Prostate gland (tissue), 2 donors: Measurements from ENCODE around the gene CNBD2. TPM values are rescaled to one million over a fixed set of nuclear protein-coding genes. Genes with fewer than 3 reads are reported as not detected.

Experiments used
- DNase-seq: peaks from one replicate; pipeline ENCODE4 v3.0.0-alpha.2; 2019; ENCODE audit warnings: low spot score
- H3K27ac ChIP-seq, 2 donors: fragments of 200-600 bp; sonication (generic); 2 replicates each; pipeline ENCODE4 v1.5.1; 2017 to 2019
- H3K27me3 ChIP-seq: fragments of 200-600 bp; sonication (generic); replicated peaks from 2 replicates; pipeline ENCODE4 v1.5.1; 2019; ENCODE audit not compliant: insufficient read depth
- H3K36me3 ChIP-seq, 2 donors: fragments of 200-600 bp; sonication (generic); 1 replicate in 1 of 2; 2 replicates in 1 of 2; pipeline versions ENCODE4 v1.5.1 to v1.8.1; 2017 to 2019
- H3K4me1 ChIP-seq: fragments of 200-600 bp; sonication (generic); replicated peaks from 2 replicates; pipeline ENCODE4 v1.5.1; 2019
- H3K4me3 ChIP-seq, 2 donors: fragments of 200-600 bp; sonication (generic); 2 replicates each; pipeline ENCODE4 v1.5.1; 2017 to 2019
- H3K9me3 ChIP-seq: fragments of 200-600 bp; sonication (generic); 2 replicates; pipeline ENCODE4 v1.5.1; 2017
- CTCF ChIP-seq, 4 experiments: fragments of 200-600 bp in 2 of 4; fragments of 450-650 bp in 2 of 4; sonication (generic) in 2 of 4; IDR thresholded peaks; 1 replicate in 3 of 4; 2 replicates in 1 of 4; pipeline ENCODE4 v1.5.1; 2016 to 2019; ENCODE audit warnings: antibody characterized with exemption in 4 of 4, mild to moderate bottlenecking in 2 of 4, moderate library complexity in 2 of 4
- POLR2A ChIP-seq: fragments of 450-650 bp; IDR thresholded peaks from one replicate; pipeline ENCODE4 v1.6.1; 2016; ENCODE audit warnings: antibody characterized with exemption, mild to moderate bottlenecking
- POLR2AphosphoS5 ChIP-seq: sonication (generic); formaldehyde crosslinking; IDR thresholded peaks from one replicate; pipeline ENCODE4 v1.6.1; 2017; ENCODE audit warnings: antibody characterized with exemption
- WGBS: methylation state at CpG from one replicate; pipeline ENCODE4 v1.1.5; 2018; 5-methylcytosine and 5-hydroxymethylcytosine counted together
- intact Hi-C: fragments of 100-400 bp; cut with DNase I; formaldehyde crosslinking; loops from one replicate; pipeline ENCODE4 v1.14.2; 2022
- total RNA-seq, 2 donors: library from RNA; depleted of rRNA; stranded (reverse); fragments of >200 nt; gene quantifications; one replicate each; pipeline ENCODE4 v1.1.0, GENCODE V29; 2016

Gene CNBD2
- total RNA-seq: 1 to 10 TPM; 3.3 to 7.7 TPM

GRCh38 chr20:35967979-35968640 lies at the start of gene CNBD2:
Gene CNBD2 (plus strand): TSS chr20:35968590. CDS start chr20:35968763, 173 bp downstream.
- Histone ChIP-seq H3K9me3 (no peaks in the 10 kb centered on the region), H3K4me1 (no peaks in the 10 kb centered on the region), H3K27me3 (no peaks in the 10 kb centered on the region), H3K36me3 (no peaks in the 10 kb centered on the region), H3K27ac (no peak within 1 kb of the TSS), H3K4me3 (no peak within 1 kb of the TSS)
- DNase-seq: no peak
- WGBS: 88% methylated on average over 3 of the region's 3 CpGs
- intact Hi-C loops: no loop called here
- TF ChIP-seq POLR2A (no peak), POLR2AphosphoS5 (no peak), CTCF (IDR thresholded peaks at IDR 0.05) (no peak)

GRCh38 chr20:35920523-35920922 lies 47.9 kb upstream of the CNBD2 start:
- Histone ChIP-seq H3K4me1 (no peaks in the 10 kb centered on the region), H3K27me3 (no peaks in the 10 kb centered on the region), H3K27ac (no peak overlapping the region), H3K36me3 (no peaks in the 10 kb centered on the region), H3K4me3 (no peak overlapping the region), H3K9me3 (no peaks in the 10 kb centered on the region)
- no peak for DNase-seq
- TF ChIP-seq POLR2AphosphoS5: no peak
- no peak for TF ChIP-seq POLR2A
- no peak for TF ChIP-seq CTCF (IDR thresholded peaks at IDR 0.05)
- intact Hi-C loops: no loop called here
- 99% methylated on average over 3 of the region's 3 CpGs for WGBS

- H3K27me3 ChIP-seq: no peaks in the 10 kb centered on the region
- no peaks in the 10 kb centered on the region for H3K4me1 ChIP-seq
- no peak overlapping the region for H3K4me3 ChIP-seq
- H3K27ac ChIP-seq: no peak overlapping the region
- no peaks in the 10 kb centered on the region for H3K9me3 ChIP-seq
- intact Hi-C loops: no loop called here
- DNase-seq: no peak
- no peaks in the 10 kb centered on the region for H3K36me3 ChIP-seq
- TF ChIP-seq POLR2A (no peak), POLR2AphosphoS5 (no peak)
- WGBS: 76% methylated on average over 2 of the region's 2 CpGs
These were observed 39.1 kb upstream of the CNBD2 start for GRCh38 chr20:35929301-35929700.

- Histone ChIP-seq H3K4me1 (no peaks in the 10 kb centered on the region), H3K27me3 (no peaks in the 10 kb centered on the region), H3K27ac (no peak overlapping the region), H3K4me3 (no peak overlapping the region), H3K9me3 (no peaks in the 10 kb centered on the region), H3K36me3 (no peaks in the 10 kb centered on the region)
- no peak for DNase-seq
- WGBS: 90% methylated on average over 4 of the region's 4 CpGs
- TF ChIP-seq POLR2AphosphoS5: no peak
- no peak for TF ChIP-seq POLR2A
- no peak for TF ChIP-seq CTCF (IDR thresholded peaks at IDR 0.05)
- intact Hi-C loops: no loop called here
These were observed 34.3 kb upstream of the CNBD2 start for GRCh38 chr20:35934050-35934449.

- TF ChIP-seq POLR2A (no peak), CTCF (IDR thresholded peaks at IDR 0.05) (no peak), POLR2AphosphoS5 (no peak)
- H3K27ac ChIP-seq: no peak overlapping the region
- 92% methylated on average over 3 of the region's 3 CpGs for WGBS
- intact Hi-C loops: no loop called here
- H3K9me3 ChIP-seq: no peaks in the 10 kb centered on the region
- H3K4me1 ChIP-seq: no peaks in the 10 kb centered on the region
- no peaks in the 10 kb centered on the region for H3K36me3 ChIP-seq
- no peaks in the 10 kb centered on the region for H3K27me3 ChIP-seq
- H3K4me3 ChIP-seq: no peak overlapping the region
- no peak for DNase-seq
These were observed 29.1 kb upstream of the CNBD2 start for GRCh38 chr20:35939264-35939663.
